GM12878 (cell line): ENCODE results near the gene RBM26. TPM values are rescaled to one million over a fixed set of nuclear protein-coding genes. Genes with fewer than 3 reads are reported as not detected.

Experiments
- ATAC-seq: fragments of 200-7000 bp; cut with Tn5 transposase; 3 replicates; pipeline ENCODE4 v1.9.1; 2020; ENCODE audit warnings: mild to moderate bottlenecking, moderate library complexity
- BruUV-seq: library from RNA; stranded (reverse); fragments of 400-500 nt; replicated peaks from 2 replicates; lab custom pipeline; 2021; lab: Mats Ljungman, UMichigan
- CTCF ChIA-PET: fragments of 300-600 bp; sonication (Branson Sonifier 250); formaldehyde crosslinking; extraction: SDS; loops from one replicate; lab custom pipeline; 2021; ENCODE audit warnings: inconsistent platforms; lab: Yijun Ruan, JAX
- POLR2A ChIA-PET: fragments of 350-600 bp; formaldehyde crosslinking; extraction: SDS; loops from one replicate; lab custom pipeline; 2021; ENCODE audit warnings: inconsistent platforms; lab: Charles Lee
- RAD21 ChIA-PET: fragments of 300-600 bp; sonication (Branson Sonifier 250); formaldehyde crosslinking; loops from one replicate; lab custom pipeline; 2023; ENCODE audit warnings: antibody characterized with exemption; ENCODE audit not compliant: unreplicated experiment; lab: Charles Lee
- SMC1A ChIA-PET: fragments of 300-600 bp; sonication (Branson Sonifier 250); formaldehyde crosslinking; loops from one replicate; lab custom pipeline; 2023; ENCODE audit not compliant: unreplicated experiment, uncharacterized antibody; lab: Charles Lee
- DNase-seq: peaks from one replicate; pipeline ENCODE4 v3.0.0-alpha.2; 2011; ENCODE audit warnings: low read depth, low spot score
- FAIRE-seq: peaks from 3 replicates; lab custom pipeline; 2011; peaks lifted over from hg19 to GRCh38; lab: Jason Lieb, UNC
- H2AFZ ChIP-seq: 2 replicates; pipeline ENCODE4 v1.6.0; 2011; ENCODE audit warnings: low read depth, low read length, control low read depth; ENCODE audit not compliant: control insufficient read depth
- H3K27ac ChIP-seq: 2 replicates; pipeline ENCODE4 v1.5.1; 2011; ENCODE audit warnings: control low read depth; ENCODE audit not compliant: control insufficient read depth, insufficient read depth
- H3K27me3 ChIP-seq, 2 experiments: replicated peaks in 1 of 2; 2 replicates each; pipeline versions ENCODE4 v1.6.0 to v1.6.1; 2011; ENCODE audit warnings: low read length in 1 of 2; ENCODE audit not compliant: control insufficient read depth in 2 of 2, insufficient read depth in 2 of 2
- H3K36me3 ChIP-seq, 2 experiments: 2 replicates each; pipeline ENCODE4 v1.5.1; 2011; ENCODE audit warnings: low read length in 1 of 2; ENCODE audit not compliant: control insufficient read depth in 2 of 2, insufficient read depth in 2 of 2
- H3K4me1 ChIP-seq: 2 replicates; pipeline ENCODE4 v1.6.1; 2011; ENCODE audit warnings: mild to moderate bottlenecking, low read length, moderate library complexity, mixed read lengths; ENCODE audit not compliant: control insufficient read depth, insufficient read depth
- H3K4me2 ChIP-seq: 2 replicates; pipeline ENCODE4 v1.6.0; 2011; ENCODE audit warnings: control low read depth; ENCODE audit not compliant: control insufficient read depth, insufficient read depth
- H3K4me3 ChIP-seq: fragments of 200-600 bp; sonication (generic); 2 replicates; pipeline ENCODE4 v1.5.1; 2016
- H3K79me2 ChIP-seq: 2 replicates; pipeline ENCODE4 v1.6.0; 2011; ENCODE audit warnings: low read length; ENCODE audit not compliant: control insufficient read depth, insufficient read depth
- H3K9ac ChIP-seq: 2 replicates; pipeline ENCODE4 v1.8.0; 2011; ENCODE audit warnings: low read length, control low read depth, mixed read lengths; ENCODE audit not compliant: control insufficient read depth, insufficient read depth
- H3K9me3 ChIP-seq: replicated peaks from 3 replicates; pipeline ENCODE4 v1.5.1; 2011; ENCODE audit warnings: mild to moderate bottlenecking, low read length; ENCODE audit not compliant: control insufficient read depth, insufficient read depth
- H4K20me1 ChIP-seq: 2 replicates; pipeline ENCODE4 v1.6.0; 2011; ENCODE audit not compliant: control insufficient read depth, insufficient read depth
- CREM ChIP-seq: IDR thresholded peaks from 2 replicates; pipeline ENCODE4 v1.6.1; 2014; ENCODE audit warnings: antibody characterized with exemption, low read depth
- JUNB ChIP-seq: IDR thresholded peaks from 2 replicates; pipeline ENCODE4 v1.6.1; 2016; ENCODE audit warnings: antibody characterized with exemption, mild to moderate bottlenecking
- TAF1 ChIP-seq: IDR thresholded peaks from 2 replicates; pipeline ENCODE4 v1.6.1; 2011; ENCODE audit warnings: mild to moderate bottlenecking, low read depth, low read length, borderline replicate concordance
- WGBS: methylation state at CpG from one replicate; pipeline ENCODE4 v1.1.6; 2016; ENCODE audit warnings: low lambda C conversion rate; ENCODE audit not compliant: insufficient replicate concordance, insufficient coverage; ENCODE audit errors: missing lambda C conversion rate; 5-methylcytosine and 5-hydroxymethylcytosine counted together
- in situ Hi-C: fragments of 300-500 bp; cut with MboI; formaldehyde crosslinking; loops from 9 replicates; pipeline ENCODE4 v1.14.3; 2018; ENCODE audit warnings: mixed read lengths
- intact Hi-C: fragments of 100-400 bp; cut with micrococcal nuclease; formaldehyde crosslinking; loops from one replicate; pipeline ENCODE4 v1.14.2; 2022; ENCODE audit not compliant: unreplicated experiment
- polyA plus RNA-seq, 11 experiments: library from polyadenylated mRNA; depleted of rRNA in 4 of 11; unstranded in 6 of 11; stranded (reverse) in 5 of 11; fragments of >200 nt; fragmentation: Nextera tagmentation in 4 of 11; fragmentation: Illumina TruSeq in 1 of 11; extraction: Ambion mirVana in 4 of 11; extraction: Trizol in 1 of 11; gene quantifications; 1 replicate in 1 of 11; 2 replicates in 10 of 11; pipeline versions ENCODE4 v1.2.1 to v1.2.3, GENCODE V29; 2011 to 2016; ENCODE audit warnings: inconsistent platforms in 2 of 11, missing spikeins in 2 of 11, low read depth in 1 of 11
- total RNA-seq, 4 experiments: library from RNA; depleted of rRNA in 3 of 4; stranded (reverse); fragments of >200 nt in 3 of 4; fragmentation: Illumina TruSeq in 1 of 4; extraction: Trizol in 1 of 4; gene quantifications; 2 replicates each; pipeline versions ENCODE4 v1.2.1 to v1.2.3, GENCODE V29; 2013 to 2021
- TF ChIP-seq, protein P1 (sequence below): fragments of 450-650 bp; IDR thresholded peaks from 2 replicates; pipeline ENCODE4 v1.6.1; 2016; ENCODE audit warnings: mild to moderate bottlenecking, moderate library complexity, borderline replicate concordance

The RBM26 gene
- total and polyA plus RNA-seq, 10 of the 15 experiments (the other 5 are each of a cell fraction or from before 2014, with no cell fraction given), result 17.6 to 71.3 (median 38.9) TPM

- ChIA-PET SMC1A (interaction anchor here (0.6 to 3.8 kb wide), 12 partner anchors 8 to 408 kb away, joined by 3 to 22 read pairs (median 3); no protein-coding TSS in a partner anchor), POLR2A (interaction anchor here (0.5 to 2.5 kb wide), 6 partner anchors 11 to 1000 kb away, joined by 3 to 10 read pairs (median 4); no protein-coding TSS in a partner anchor), CTCF (interaction anchor here (0.6 to 4.7 kb wide), 8 partner anchors 8 to 423 kb away, joined by 3 to 32 read pairs (median 5); no protein-coding TSS in a partner anchor), RAD21 (interaction anchor here (0.6 to 2.7 kb wide), 5 partner anchors 10 to 413 kb away, joined by 3 to 14 read pairs (median 6); no protein-coding TSS in a partner anchor)
- no peak for ATAC-seq
- Histone ChIP-seq H3K4me1 (peaks cover 2% of the 10 kb centered on the region; the same call in 1 of the 2 replicates), H3K36me3 (peaks cover 2 to 8% of the 10 kb centered on the region in 2 experiments; a peak in 3 of 4 replicates), H4K20me1 (no peaks in the 10 kb centered on the region), H3K9me3 (peaks cover 2% of the 10 kb centered on the region; the same call in 1 of the 3 replicates), H2AFZ (no peak overlapping the region), H3K4me2 (peak overlapping the region; percentile 26), H3K9ac (peak overlapping the region; percentile 26; the same call in 1 of the 2 replicates), H3K27me3 (no peaks in the 10 kb centered on the region), H3K79me2 (peaks cover 100% of the 10 kb centered on the region), H3K27ac (peak overlapping the region; percentile 99), H3K4me3 (peak overlapping the region; percentile 99)
- intact Hi-C loops (no loop called here), in situ Hi-C loops (no loop called here)
- TF ChIP-seq JUNB (peak; percentile 44; the same call in 1 of the 2 replicates), CREM (0 out of 2 replicates have a peak, but pooled peaks have one; percentile 2), TAF1 (no peak)
- TF ChIP-seq, protein P1, sequence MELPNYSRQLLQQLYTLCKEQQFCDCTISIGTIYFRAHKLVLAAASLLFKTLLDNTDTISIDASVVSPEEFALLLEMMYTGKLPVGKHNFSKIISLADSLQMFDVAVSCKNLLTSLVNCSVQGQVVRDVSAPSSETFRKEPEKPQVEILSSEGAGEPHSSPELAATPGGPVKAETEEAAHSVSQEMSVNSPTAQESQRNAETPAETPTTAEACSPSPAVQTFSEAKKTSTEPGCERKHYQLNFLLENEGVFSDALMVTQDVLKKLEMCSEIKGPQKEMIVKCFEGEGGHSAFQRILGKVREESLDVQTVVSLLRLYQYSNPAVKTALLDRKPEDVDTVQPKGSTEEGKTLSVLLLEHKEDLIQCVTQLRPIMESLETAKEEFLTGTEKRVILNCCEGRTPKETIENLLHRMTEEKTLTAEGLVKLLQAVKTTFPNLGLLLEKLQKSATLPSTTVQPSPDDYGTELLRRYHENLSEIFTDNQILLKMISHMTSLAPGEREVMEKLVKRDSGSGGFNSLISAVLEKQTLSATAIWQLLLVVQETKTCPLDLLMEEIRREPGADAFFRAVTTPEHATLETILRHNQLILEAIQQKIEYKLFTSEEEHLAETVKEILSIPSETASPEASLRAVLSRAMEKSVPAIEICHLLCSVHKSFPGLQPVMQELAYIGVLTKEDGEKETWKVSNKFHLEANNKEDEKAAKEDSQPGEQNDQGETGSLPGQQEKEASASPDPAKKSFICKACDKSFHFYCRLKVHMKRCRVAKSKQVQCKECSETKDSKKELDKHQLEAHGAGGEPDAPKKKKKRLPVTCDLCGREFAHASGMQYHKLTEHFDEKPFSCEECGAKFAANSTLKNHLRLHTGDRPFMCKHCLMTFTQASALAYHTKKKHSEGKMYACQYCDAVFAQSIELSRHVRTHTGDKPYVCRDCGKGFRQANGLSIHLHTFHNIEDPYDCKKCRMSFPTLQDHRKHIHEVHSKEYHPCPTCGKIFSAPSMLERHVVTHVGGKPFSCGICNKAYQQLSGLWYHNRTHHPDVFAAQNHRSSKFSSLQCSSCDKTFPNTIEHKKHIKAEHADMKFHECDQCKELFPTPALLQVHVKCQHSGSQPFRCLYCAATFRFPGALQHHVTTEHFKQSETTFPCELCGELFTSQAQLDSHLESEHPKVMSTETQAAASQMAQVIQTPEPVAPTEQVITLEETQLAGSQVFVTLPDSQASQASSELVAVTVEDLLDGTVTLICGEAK, result peak; percentile 72; the same call in 1 of the 2 replicates
- no peak for DNase-seq
- BruUV-seq, result no TSS peak
- 18% methylated on average over 2 of the region's 2 CpGs for WGBS
- FAIRE-seq, result no peak
Observed at GRCh38 chr13:79402074-79402635, 3.9 kb downstream of the RBM26 start.
